ENCODE data around the gene ALX4. TPM values are rescaled to one million over a fixed set of nuclear protein-coding genes. Genes with fewer than 3 reads are reported as not detected.

ALX4 gene
- total and polyA plus RNA-seq, 2 donors (not counting 1 experiment from before 2014, with no cell fraction given), result not detected

- H3K36me3 ChIP-seq (replicated peaks in 1 of 2; ENCODE audit: control extremely low read depth in 1 of 2, control insufficient read depth in 1 of 2, extremely low read depth in 1 of 2, insufficient read depth in 2 of 2, low read length in 1 of 2), result no peaks in the 10 kb centered on the region
- H3K9me3 ChIP-seq (ENCODE audit: control extremely low read depth in 1 of 3, control insufficient read depth in 2 of 3, insufficient read depth in 1 of 3, low read length in 2 of 3), result peaks cover 0 to 56% (median 0%) of the 10 kb centered on the region in 3 donors
- no peak overlapping the region for H3K9ac ChIP-seq (ENCODE audit: low read length)
- intact Hi-C loops (cut with micrococcal nuclease), result no loop called here
- Mint-ChIP-seq H3K27me3 (peaks cover 69% of the 10 kb centered on the region), H3K4me3 (no peak overlapping the region), H3K9me3 (ENCODE audit: insufficient read depth) (no peaks in the 10 kb centered on the region), H3K27ac (no peak overlapping the region), H3K4me1 (peaks cover 31% of the 10 kb centered on the region)
- POLR2A ChIA-PET, result interaction anchor here (0.7 kb wide), 1 partner anchor 280 kb away, joined by 3 read pairs; no protein-coding TSS in a partner anchor
- H3K4me2 ChIP-seq (replicated peaks; ENCODE audit: low read depth, low read length, poor library complexity, severe bottlenecking), result no peak overlapping the region
- no peaks in the 10 kb centered on the region for H4K20me1 ChIP-seq (ENCODE audit: control insufficient read depth, insufficient read depth, low read length, poor library complexity, severe bottlenecking)
- WGBS (ENCODE audit: insufficient coverage), result 11% methylated on average over 4 of the region's 9 CpGs
- H3K27ac ChIP-seq (ENCODE audit: low read length in 2 of 2), result no peak overlapping the region
- DNase-seq (no peak), ATAC-seq (ENCODE audit: low read depth) (no peak)
- TF ChIP-seq CTCF (IDR thresholded peaks at IDR 0.05) (no peak), EZH2 (IDR thresholded peaks at IDR 0.05; ENCODE audit: borderline replicate concordance, insufficient read depth, low read depth, low read length, poor library complexity, severe bottlenecking) (no peak)
- peaks cover 0 to 94% (median 77%) of the 10 kb centered on the region in 4 experiments for H3K27me3 ChIP-seq (replicated peaks in 1 of 4; ENCODE audit: control extremely low read depth in 1 of 4, control insufficient read depth in 3 of 4, insufficient read depth in 4 of 4, low read length in 3 of 4)
- H3K4me3 ChIP-seq (ENCODE audit: control extremely low read depth in 1 of 5, extremely low read depth in 1 of 5, insufficient read depth in 1 of 5, low read depth in 2 of 5, low read length in 4 of 5), result no peak overlapping the region
- no peaks in the 10 kb centered on the region for H3K79me2 ChIP-seq (ENCODE audit: control insufficient read depth, insufficient read depth, low read length)
- CTCF ChIA-PET, result no interaction called here
- H3K4me1 ChIP-seq (ENCODE audit: control insufficient read depth in 2 of 2, insufficient read depth in 2 of 2, low read length in 2 of 2), result peaks cover 34 to 50% of the 10 kb centered on the region in 2 donors
- no peak overlapping the region for H2AFZ ChIP-seq (ENCODE audit: insufficient read depth, low read depth, low read length, poor library complexity, severe bottlenecking)
Measured at GRCh38 chr11:44313761-44314489, 4.0 kb upstream of the ALX4 start.

- Mint-ChIP-seq H3K9me3 (ENCODE audit: insufficient read depth) (no peaks in the 10 kb centered on the region), H3K4me3 (no peak overlapping the region), H3K27ac (no peak overlapping the region), H3K27me3 (peaks cover 69% of the 10 kb centered on the region), H3K4me1 (peaks cover 31% of the 10 kb centered on the region)
- Histone ChIP-seq H3K36me3 (replicated peaks in 1 of 2; ENCODE audit: control extremely low read depth in 1 of 2, control insufficient read depth in 1 of 2, extremely low read depth in 1 of 2, insufficient read depth in 2 of 2, low read length in 1 of 2) (no peaks in the 10 kb centered on the region), H3K4me2 (replicated peaks; ENCODE audit: low read depth, low read length, poor library complexity, severe bottlenecking) (no peak overlapping the region), H3K27me3 (replicated peaks in 1 of 4; ENCODE audit: control extremely low read depth in 1 of 4, control insufficient read depth in 3 of 4, insufficient read depth in 4 of 4, low read length in 3 of 4) (peaks cover 0 to 94% (median 75%) of the 10 kb centered on the region in 4 experiments), H4K20me1 (ENCODE audit: control insufficient read depth, insufficient read depth, low read length, poor library complexity, severe bottlenecking) (no peaks in the 10 kb centered on the region), H3K9me3 (ENCODE audit: control extremely low read depth in 1 of 3, control insufficient read depth in 2 of 3, insufficient read depth in 1 of 3, low read length in 2 of 3) (peaks cover 0 to 58% (median 0%) of the 10 kb centered on the region in 3 donors), H3K4me1 (ENCODE audit: control insufficient read depth in 2 of 2, insufficient read depth in 2 of 2, low read length in 2 of 2) (peaks cover 38 to 50% of the 10 kb centered on the region in 2 donors), H3K4me3 (ENCODE audit: control extremely low read depth in 1 of 5, extremely low read depth in 1 of 5, insufficient read depth in 1 of 5, low read depth in 2 of 5, low read length in 4 of 5) (no peak overlapping the region), H2AFZ (ENCODE audit: insufficient read depth, low read depth, low read length, poor library complexity, severe bottlenecking) (no peak overlapping the region), H3K9ac (ENCODE audit: low read length) (no peak overlapping the region), H3K79me2 (ENCODE audit: control insufficient read depth, insufficient read depth, low read length) (no peaks in the 10 kb centered on the region), H3K27ac (ENCODE audit: low read length in 2 of 2) (no peak overlapping the region)
- POLR2A ChIA-PET, result no interaction called here
- 14% methylated on average over 1 of the region's 4 CpGs for WGBS (ENCODE audit: insufficient coverage)
- no peak for TF ChIP-seq EZH2 (IDR thresholded peaks at IDR 0.05; ENCODE audit: borderline replicate concordance, insufficient read depth, low read depth, low read length, poor library complexity, severe bottlenecking)
- no peak for TF ChIP-seq CTCF (IDR thresholded peaks at IDR 0.05)
- intact Hi-C loops (cut with micrococcal nuclease), result no loop called here
- CTCF ChIA-PET, result no interaction called here
- ATAC-seq (ENCODE audit: low read depth), result no peak
- no peak for DNase-seq
Measured at GRCh38 chr11:44312876-44313275, 2.9 kb upstream of the ALX4 start.
